Ishikawa (cell line): Measurements from ENCODE around the gene SEMA3A.

Source experiments
- CEBPB ChIP-seq: IDR thresholded peaks from 2 replicates; pipeline ENCODE4 v1.6.1; 2012
- CREB1 ChIP-seq: IDR thresholded peaks from 2 replicates; pipeline ENCODE4 v1.6.1; 2012; ENCODE audit warnings: low read depth
- EGR1 ChIP-seq: IDR thresholded peaks from 2 replicates; pipeline ENCODE4 v1.6.1; 2012
- EP300 ChIP-seq: IDR thresholded peaks from 2 replicates; pipeline ENCODE4 v1.6.1; 2012; ENCODE audit warnings: borderline replicate concordance
- FOXM1 ChIP-seq: IDR thresholded peaks from 2 replicates; pipeline ENCODE4 v1.6.1; 2012; ENCODE audit warnings: low read depth, borderline replicate concordance
- NFIC ChIP-seq: IDR thresholded peaks from 2 replicates; pipeline ENCODE4 v1.6.1; 2012
- RAD21 ChIP-seq: IDR thresholded peaks from 2 replicates; pipeline ENCODE4 v1.6.1; 2012; ENCODE audit warnings: low read depth
- TAF1 ChIP-seq: IDR thresholded peaks from 2 replicates; pipeline ENCODE4 v1.6.1; 2012; ENCODE audit warnings: low read depth, mild to moderate bottlenecking
- TCF12 ChIP-seq: IDR thresholded peaks from 2 replicates; pipeline ENCODE4 v1.6.1; 2012; ENCODE audit warnings: low read depth
- TEAD4 ChIP-seq: IDR thresholded peaks from 2 replicates; pipeline ENCODE4 v1.6.1; 2012
- YY1 ChIP-seq: IDR thresholded peaks from 2 replicates; pipeline ENCODE4 v1.6.1; 2012; ENCODE audit warnings: low read depth
- ZBTB7A ChIP-seq: IDR thresholded peaks from 2 replicates; pipeline ENCODE4 v1.6.1; 2012; ENCODE audit warnings: low read depth
- TF ChIP-seq, protein P1 (sequence below): IDR thresholded peaks from 2 replicates; pipeline ENCODE4 v1.6.1; 2012; ENCODE audit warnings: low read depth, mild to moderate bottlenecking
- TF ChIP-seq, protein P2 (sequence below): IDR thresholded peaks from 2 replicates; pipeline ENCODE4 v1.6.1; 2012
- TF ChIP-seq, protein P3 (sequence below): IDR thresholded peaks from 2 replicates; pipeline ENCODE4 v1.6.1; 2012

SEMA3A gene

DNA sequence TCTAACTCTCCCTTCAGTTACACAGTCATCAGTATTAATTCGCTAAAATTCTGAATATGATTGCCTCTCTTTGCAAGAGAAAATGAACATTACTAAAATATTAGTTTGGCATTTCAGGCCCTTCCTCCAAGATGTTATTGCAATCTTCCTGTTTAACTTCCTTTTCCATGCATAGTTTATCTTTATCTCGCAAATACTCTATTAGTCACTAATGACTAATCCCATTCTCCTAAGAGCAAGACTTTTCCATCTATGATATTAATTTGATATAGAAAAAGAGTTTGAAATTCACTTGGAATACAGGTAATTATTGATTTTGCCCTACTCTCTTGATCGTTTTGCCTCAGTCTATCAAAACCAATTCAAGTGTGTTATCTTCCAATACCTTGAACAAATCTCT is 41.8 kb upstream of the SEMA3A start:
- TF ChIP-seq, protein P1, sequence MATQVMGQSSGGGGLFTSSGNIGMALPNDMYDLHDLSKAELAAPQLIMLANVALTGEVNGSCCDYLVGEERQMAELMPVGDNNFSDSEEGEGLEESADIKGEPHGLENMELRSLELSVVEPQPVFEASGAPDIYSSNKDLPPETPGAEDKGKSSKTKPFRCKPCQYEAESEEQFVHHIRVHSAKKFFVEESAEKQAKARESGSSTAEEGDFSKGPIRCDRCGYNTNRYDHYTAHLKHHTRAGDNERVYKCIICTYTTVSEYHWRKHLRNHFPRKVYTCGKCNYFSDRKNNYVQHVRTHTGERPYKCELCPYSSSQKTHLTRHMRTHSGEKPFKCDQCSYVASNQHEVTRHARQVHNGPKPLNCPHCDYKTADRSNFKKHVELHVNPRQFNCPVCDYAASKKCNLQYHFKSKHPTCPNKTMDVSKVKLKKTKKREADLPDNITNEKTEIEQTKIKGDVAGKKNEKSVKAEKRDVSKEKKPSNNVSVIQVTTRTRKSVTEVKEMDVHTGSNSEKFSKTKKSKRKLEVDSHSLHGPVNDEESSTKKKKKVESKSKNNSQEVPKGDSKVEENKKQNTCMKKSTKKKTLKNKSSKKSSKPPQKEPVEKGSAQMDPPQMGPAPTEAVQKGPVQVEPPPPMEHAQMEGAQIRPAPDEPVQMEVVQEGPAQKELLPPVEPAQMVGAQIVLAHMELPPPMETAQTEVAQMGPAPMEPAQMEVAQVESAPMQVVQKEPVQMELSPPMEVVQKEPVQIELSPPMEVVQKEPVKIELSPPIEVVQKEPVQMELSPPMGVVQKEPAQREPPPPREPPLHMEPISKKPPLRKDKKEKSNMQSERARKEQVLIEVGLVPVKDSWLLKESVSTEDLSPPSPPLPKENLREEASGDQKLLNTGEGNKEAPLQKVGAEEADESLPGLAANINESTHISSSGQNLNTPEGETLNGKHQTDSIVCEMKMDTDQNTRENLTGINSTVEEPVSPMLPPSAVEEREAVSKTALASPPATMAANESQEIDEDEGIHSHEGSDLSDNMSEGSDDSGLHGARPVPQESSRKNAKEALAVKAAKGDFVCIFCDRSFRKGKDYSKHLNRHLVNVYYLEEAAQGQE: no peak
- TF ChIP-seq CREB1: no peak

DNA sequence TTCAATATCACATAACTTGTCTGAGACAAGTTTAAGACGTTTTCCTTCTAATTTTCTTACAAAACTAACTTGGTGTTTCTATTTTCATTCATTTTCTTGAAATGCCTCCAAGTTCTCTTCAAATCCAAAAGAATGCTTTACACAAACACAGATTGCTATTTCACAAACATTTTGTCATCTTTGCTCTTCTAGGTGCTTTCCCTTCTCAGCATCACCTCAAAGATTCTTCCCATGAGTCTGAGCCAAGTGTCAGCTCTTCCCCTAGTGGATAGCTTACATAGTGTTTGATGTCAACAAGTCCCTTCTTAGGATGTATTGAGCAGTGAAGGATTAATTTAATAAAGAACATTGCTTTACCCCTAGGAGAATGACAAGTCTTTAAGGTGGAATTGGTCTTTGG is 38.1 kb upstream of the SEMA3A start:
- TF ChIP-seq, protein P1: no peak
- TF ChIP-seq, protein P2, sequence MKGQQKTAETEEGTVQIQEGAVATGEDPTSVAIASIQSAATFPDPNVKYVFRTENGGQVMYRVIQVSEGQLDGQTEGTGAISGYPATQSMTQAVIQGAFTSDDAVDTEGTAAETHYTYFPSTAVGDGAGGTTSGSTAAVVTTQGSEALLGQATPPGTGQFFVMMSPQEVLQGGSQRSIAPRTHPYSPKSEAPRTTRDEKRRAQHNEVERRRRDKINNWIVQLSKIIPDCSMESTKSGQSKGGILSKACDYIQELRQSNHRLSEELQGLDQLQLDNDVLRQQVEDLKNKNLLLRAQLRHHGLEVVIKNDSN: no peak
- no peak for TF ChIP-seq TEAD4
- no peak for TF ChIP-seq TCF12
- no peak for TF ChIP-seq FOXM1

DNA sequence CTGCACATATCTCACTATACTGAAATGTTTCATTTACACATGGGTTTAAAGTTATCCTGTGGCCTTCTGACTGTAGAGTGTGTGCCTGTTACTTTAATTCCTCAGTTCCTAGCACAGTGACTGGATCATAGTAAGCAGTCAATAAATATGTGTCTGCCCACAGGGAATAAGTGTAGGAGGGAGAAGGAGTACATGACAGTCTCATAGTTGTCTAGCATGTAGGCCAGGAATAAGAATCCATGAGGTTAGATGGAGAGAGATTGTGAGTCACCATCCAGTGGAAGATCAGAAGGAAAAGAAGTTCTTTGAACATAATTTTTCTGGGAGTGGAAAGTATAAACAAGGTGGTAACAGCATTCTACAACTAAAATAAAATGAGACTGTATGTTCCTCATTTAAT is 36.6 kb upstream of the SEMA3A start:
- no peak for TF ChIP-seq TAF1
- TF ChIP-seq TCF12: no peak
- no peak for TF ChIP-seq RAD21
- no peak for TF ChIP-seq TEAD4
- no peak for TF ChIP-seq EP300
- no peak for TF ChIP-seq CEBPB
- no peak for TF ChIP-seq ZBTB7A
- no peak for TF ChIP-seq NFIC
- TF ChIP-seq, protein P2: no peak
- TF ChIP-seq, protein P1: no peak
- TF ChIP-seq FOXM1: no peak
- TF ChIP-seq CREB1: no peak

DNA sequence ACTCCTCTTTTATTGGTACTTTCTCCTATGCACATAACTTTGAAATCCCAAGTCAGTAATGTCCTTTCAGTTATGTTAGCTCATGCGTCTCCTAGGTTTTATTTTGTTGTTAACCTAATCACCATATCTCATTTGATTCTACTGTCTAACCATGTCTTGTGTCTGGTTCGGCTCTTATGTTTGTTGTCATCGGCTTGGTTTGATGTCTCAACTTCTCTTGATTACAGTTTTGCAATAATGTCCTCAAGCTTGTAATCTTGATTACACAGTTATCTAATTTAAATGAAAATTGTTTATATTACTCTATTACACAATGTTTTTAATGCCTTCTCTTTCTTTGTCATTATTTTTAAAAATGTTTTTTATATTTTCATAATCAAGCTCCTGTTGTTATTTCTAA is 35.9 kb upstream of the SEMA3A start:
- TF ChIP-seq RAD21 (no peak), YY1 (no peak), TCF12 (no peak), NFIC (no peak), EP300 (no peak), ZBTB7A (no peak), TAF1 (no peak), TEAD4 (no peak), CREB1 (no peak), EGR1 (no peak), FOXM1 (no peak), CEBPB (no peak)
- TF ChIP-seq, protein P2: no peak
- TF ChIP-seq, protein P1: no peak
- TF ChIP-seq, protein P3, sequence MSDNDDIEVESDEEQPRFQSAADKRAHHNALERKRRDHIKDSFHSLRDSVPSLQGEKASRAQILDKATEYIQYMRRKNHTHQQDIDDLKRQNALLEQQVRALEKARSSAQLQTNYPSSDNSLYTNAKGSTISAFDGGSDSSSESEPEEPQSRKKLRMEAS: no peak
